H1 (cell line): ENCODE data around the gene RTF2. TPM values are rescaled to one million over a fixed set of nuclear protein-coding genes. Genes with fewer than 3 reads are reported as not detected.

Experiments
- CTCF ChIA-PET: fragments of 300-600 bp; sonication (Branson Sonifier 250); formaldehyde crosslinking; loops from one replicate; lab custom pipeline; 2021; ENCODE audit not compliant: partially characterized antibody; lab: Charles Lee
- POLR2A ChIA-PET: fragments of 300-600 bp; sonication (Branson Sonifier 250); formaldehyde crosslinking; loops from one replicate; lab custom pipeline; 2021; ENCODE audit warnings: inconsistent platforms; ENCODE audit not compliant: partially characterized antibody; lab: Charles Lee
- DNase-seq, 2 experiments: peaks; one replicate each; pipeline versions ENCODE4 v3.0.0 to v3.0.0-alpha.2; 2010 to 2022; ENCODE audit warnings: low spot score in 2 of 2, low read depth in 1 of 2, mixed read lengths in 1 of 2
- FAIRE-seq: peaks from 2 replicates; lab custom pipeline; 2011; peaks lifted over from hg19 to GRCh38; lab: Jason Lieb, UNC
- H2AFZ ChIP-seq: 2 replicates; pipeline ENCODE4 v1.8.1; 2012; ENCODE audit warnings: low read length, inconsistent platforms
- H2AK5ac ChIP-seq: 2 replicates; pipeline ENCODE4 v1.6.1; 2013; ENCODE audit warnings: low read depth, low read length
- H2BK120ac ChIP-seq: replicated peaks from 2 replicates; pipeline ENCODE3; 2013; ENCODE audit warnings: low read depth, low read length, inconsistent platforms
- H2BK12ac ChIP-seq: 2 replicates; pipeline ENCODE4 v1.6.1; 2013; ENCODE audit warnings: low read depth, low read length
- H2BK15ac ChIP-seq: 2 replicates; pipeline ENCODE4 v1.6.1; 2013; ENCODE audit warnings: low read length
- H2BK20ac ChIP-seq: 2 replicates; pipeline ENCODE4 v1.6.1; 2013; ENCODE audit warnings: low read length
- H2BK5ac ChIP-seq: 2 replicates; pipeline ENCODE4 v1.6.1; 2013; ENCODE audit warnings: low read depth, low read length
- H3K14ac ChIP-seq: 2 replicates; pipeline ENCODE4 v1.6.1; 2013; ENCODE audit warnings: inconsistent platforms; ENCODE audit not compliant: insufficient read length
- H3K18ac ChIP-seq: 2 replicates; pipeline ENCODE4 v1.6.1; 2013; ENCODE audit warnings: low read length; ENCODE audit errors: extremely low read depth
- H3K23ac ChIP-seq: 2 replicates; pipeline ENCODE4 v1.6.1; 2013; ENCODE audit warnings: inconsistent platforms; ENCODE audit not compliant: insufficient read length
- H3K23me2 ChIP-seq: 2 replicates; pipeline ENCODE4 v1.6.1; 2013; ENCODE audit warnings: low read depth, low read length
- H3K27ac ChIP-seq: 2 replicates; pipeline ENCODE4 v1.6.1; 2011; ENCODE audit warnings: low read depth, low read length, inconsistent platforms
- H3K27me3 ChIP-seq, 4 experiments: replicated peaks in 1 of 4; 1 replicate in 1 of 4; 2 replicates in 3 of 4; pipeline versions ENCODE4 v1.6.1 to v1.8.1; 2011 to 2013; ENCODE audit warnings: low read length in 3 of 4, mild to moderate bottlenecking in 3 of 4, inconsistent platforms in 2 of 4, mixed read lengths in 2 of 4, moderate library complexity in 1 of 4; ENCODE audit not compliant: control insufficient read depth in 3 of 4, insufficient read depth in 3 of 4; ENCODE audit errors: extremely low read depth in 1 of 4
- H3K36me3 ChIP-seq, 4 experiments: 2 replicates each; pipeline versions ENCODE4 v1.6.1 to v1.8.1; 2011 to 2013; ENCODE audit warnings: mild to moderate bottlenecking in 4 of 4, low read length in 3 of 4, moderate library complexity in 2 of 4, control low read depth in 1 of 4, inconsistent platforms in 1 of 4; ENCODE audit not compliant: insufficient read depth in 4 of 4, control insufficient read depth in 2 of 4
- H3K4ac ChIP-seq: replicated peaks from 2 replicates; pipeline ENCODE3; 2013; ENCODE audit warnings: low read length, low read depth, mixed read lengths, inconsistent platforms; ENCODE audit not compliant: insufficient read length
- H3K4me1 ChIP-seq, 4 experiments: replicated peaks in 1 of 4; 1 replicate in 1 of 4; 2 replicates in 3 of 4; pipeline versions ENCODE4 v1.6.1 to v1.8.1; 2011 to 2013; ENCODE audit warnings: low read length in 3 of 4, inconsistent platforms in 2 of 4, mixed read lengths in 1 of 4; ENCODE audit not compliant: insufficient read depth in 4 of 4, control insufficient read depth in 3 of 4
- H3K4me2 ChIP-seq, 2 experiments: 2 replicates each; pipeline versions ENCODE4 v1.6.1 to v1.8.1; 2011 to 2013; ENCODE audit warnings: low read depth in 2 of 2, low read length in 2 of 2, control low read depth in 1 of 2, inconsistent platforms in 1 of 2, mild to moderate bottlenecking in 1 of 2; ENCODE audit not compliant: insufficient read depth in 1 of 2
- H3K4me3 ChIP-seq, 4 experiments: fragments of 200-600, 300-600 bp in 1 of 4; sonication (generic), shearing (Covaris generic), sonication (Bioruptor Twin) in 1 of 4; 2 replicates each; pipeline versions ENCODE4 v1.5.1 to v1.8.1; 2011 to 2016; ENCODE audit warnings: low read length in 4 of 4, low read depth in 3 of 4, control low read depth in 2 of 4, inconsistent platforms in 2 of 4, mild to moderate bottlenecking in 2 of 4, mixed read lengths in 1 of 4, moderate library complexity in 1 of 4; ENCODE audit not compliant: insufficient read depth in 2 of 4; ENCODE audit errors: extremely low read depth in 1 of 4
- H3K56ac ChIP-seq: replicated peaks from 2 replicates; pipeline ENCODE3; 2013; ENCODE audit warnings: low read depth, mild to moderate bottlenecking, mixed read lengths, low read length, inconsistent platforms; ENCODE audit not compliant: insufficient read length
- H3K79me1 ChIP-seq: 2 replicates; pipeline ENCODE4 v1.6.1; 2013; ENCODE audit warnings: low read depth, low read length, control low read depth
- H3K79me2 ChIP-seq, 2 experiments: 2 replicates each; pipeline versions ENCODE4 v1.6.1 to v1.8.1; 2012 to 2013; ENCODE audit warnings: low read length in 2 of 2, mild to moderate bottlenecking in 2 of 2, inconsistent platforms in 1 of 2; ENCODE audit not compliant: insufficient read depth in 2 of 2, control insufficient read depth in 1 of 2
- H3K9ac ChIP-seq, 4 experiments: replicated peaks in 1 of 4; 1 replicate in 1 of 4; 2 replicates in 3 of 4; pipeline versions ENCODE4 v1.6.1 to v1.8.1; 2011 to 2013; ENCODE audit warnings: low read depth in 3 of 4, low read length in 3 of 4, control low read depth in 2 of 4, mild to moderate bottlenecking in 2 of 4, moderate library complexity in 2 of 4, inconsistent platforms in 1 of 4; ENCODE audit errors: extremely low read depth in 1 of 4
- H3K9me3 ChIP-seq, 2 experiments: 2 replicates each; pipeline versions ENCODE4 v1.6.1 to v1.8.1; 2012 to 2013; ENCODE audit warnings: mild to moderate bottlenecking in 2 of 2, moderate library complexity in 2 of 2, control low read depth in 1 of 2, inconsistent platforms in 1 of 2, low read depth in 1 of 2, low read length in 1 of 2, mixed read lengths in 1 of 2; ENCODE audit not compliant: insufficient read depth in 2 of 2
- H4K20me1 ChIP-seq, 2 experiments: replicated peaks in 1 of 2; 2 replicates each; pipeline versions ENCODE3 to v1.8.1; 2011 to 2013; ENCODE audit warnings: inconsistent platforms in 2 of 2, low read length in 2 of 2, mild to moderate bottlenecking in 1 of 2; ENCODE audit not compliant: insufficient read depth in 2 of 2, control insufficient read depth in 1 of 2
- H4K5ac ChIP-seq: 2 replicates; pipeline ENCODE4 v1.6.1; 2013; ENCODE audit warnings: low read length, low read depth, mixed read lengths, inconsistent platforms; ENCODE audit not compliant: insufficient read length
- H4K8ac ChIP-seq: 2 replicates; pipeline ENCODE4 v1.8.0; 2013; ENCODE audit warnings: mild to moderate bottlenecking, moderate library complexity, low read length, inconsistent platforms; ENCODE audit not compliant: insufficient read depth; ENCODE audit errors: extremely low read depth
- H4K91ac ChIP-seq: replicated peaks from 2 replicates; pipeline ENCODE3; 2013; ENCODE audit warnings: low read length, mixed read lengths, inconsistent platforms; ENCODE audit not compliant: insufficient read length
- ATF2 ChIP-seq: IDR thresholded peaks from 2 replicates; pipeline ENCODE4 v1.6.1; 2012; ENCODE audit warnings: low read length, inconsistent platforms
- CBX8 ChIP-seq: fragments of 300-800, 300-1000 bp; sonication (generic); IDR thresholded peaks from 2 replicates; pipeline ENCODE4 v1.7.1; 2016; ENCODE audit warnings: low read depth, low read length, borderline replicate concordance
- EGR1 ChIP-seq: IDR thresholded peaks from 2 replicates; pipeline ENCODE4 v1.6.1; 2011; ENCODE audit warnings: low read depth, low read length, borderline replicate concordance
- EZH2 ChIP-seq: fragments of 200-600 bp; sonication (generic); IDR thresholded peaks from 2 replicates; pipeline ENCODE4 v1.7.1; 2012; ENCODE audit warnings: low read depth, mild to moderate bottlenecking, moderate library complexity, low read length, inconsistent platforms; ENCODE audit not compliant: severe bottlenecking
- FOSL1 ChIP-seq: IDR thresholded peaks from 2 replicates; pipeline ENCODE4 v1.6.1; 2011; ENCODE audit warnings: mild to moderate bottlenecking, low read depth, low read length, moderate library complexity; ENCODE audit not compliant: insufficient read depth
- NRF1 ChIP-seq: IDR thresholded peaks from 2 replicates; pipeline ENCODE4 v1.6.1; 2011; ENCODE audit warnings: mild to moderate bottlenecking, low read depth, low read length, improper control_type of control experiment
- SAP30 ChIP-seq: fragments of 300-600 bp; sonication (generic); IDR thresholded peaks from 2 replicates; pipeline ENCODE4 v1.7.1; 2012; ENCODE audit warnings: low read length, moderate library complexity, mild to moderate bottlenecking, inconsistent platforms; ENCODE audit not compliant: insufficient read depth, insufficient replicate concordance
- SIN3A ChIP-seq, 2 experiments: IDR thresholded peaks in 1 of 2; conservative IDR thresholded peaks in 1 of 2; 2 replicates each; pipeline ENCODE4 v1.6.1; 2011 to 2012; ENCODE audit warnings: low read length in 2 of 2, improper control_type of control experiment in 1 of 2, low read depth in 1 of 2, mild to moderate bottlenecking in 1 of 2
- SP4 ChIP-seq: IDR thresholded peaks from 2 replicates; pipeline ENCODE4 v1.6.1; 2012; ENCODE audit warnings: low read length, inconsistent platforms
- USF2 ChIP-seq: IDR thresholded peaks from 2 replicates; pipeline ENCODE4 v1.6.1; 2011; ENCODE audit warnings: low read length, improper control_type of control experiment
- ZNF274 ChIP-seq: IDR thresholded peaks from 2 replicates; pipeline ENCODE4 v1.7.0; 2012; ENCODE audit warnings: low read length, borderline replicate concordance; ENCODE audit errors: extremely low read depth
- WGBS, 2 experiments: shearing (Covaris generic) in 1 of 2; methylation state at CpG; one replicate each; pipeline versions ENCODE4 v1.1.6 to v1.1.7; 2013 to 2015; ENCODE audit warnings: low lambda C conversion rate in 2 of 2, mixed read lengths in 2 of 2, inconsistent platforms in 1 of 2, low coverage in 1 of 2, missing lambda C conversion rate in 1 of 2; ENCODE audit not compliant: insufficient replicate concordance in 2 of 2, insufficient coverage in 1 of 2, insufficient read length in 1 of 2; ENCODE audit errors: extremely low coverage in 1 of 2, missing lambda C conversion rate in 1 of 2; 5-methylcytosine and 5-hydroxymethylcytosine counted together
- polyA plus RNA-seq, 7 experiments: library from polyadenylated mRNA; depleted of rRNA in 3 of 7; stranded (reverse) in 5 of 7; unstranded in 2 of 7; fragments of >200 nt in 5 of 7; fragments of 200-250 nt in 2 of 7; gene quantifications; 1 replicate in 5 of 7; 2 replicates in 1 of 7; 4 replicates in 1 of 7; pipeline versions ENCODE4 v1.2.1 to v1.2.3, GENCODE V29; 2011 to 2013; ENCODE audit warnings: missing spikeins in 2 of 7, mixed read lengths in 2 of 7
- total RNA-seq: library from RNA; stranded (reverse); fragmentation: NEBNext Ultra II Directional; extraction: Animal tissue kit (Norgen Biotek cat#: 25700); gene quantifications from 2 replicates; pipeline ENCODE4 v1.2.1, GENCODE V29; 2021

RTF2 gene
- total and polyA plus RNA-seq, 2 of the 8 experiments (the other 6 are each of a cell fraction or from before 2014, with no cell fraction given) = 33.9 to 51.2 TPM

- no peak overlapping the region for H2BK12ac ChIP-seq
- H3K4me1 ChIP-seq = peaks cover 0 to 4% (median 1%) of the 10 kb centered on the region in 4 experiments; a peak in 4 of 7 replicates
- peaks cover 0 to under 1% of the 10 kb centered on the region in 2 experiments for H4K20me1 ChIP-seq
- POLR2A ChIA-PET = no interaction called here
- WGBS, 2 experiments = 86% methylated on average over 1 of the region's 1 CpG; no CpG with 5 or more reads in 1 of the 2 experiments
- H2BK120ac ChIP-seq = no peak overlapping the region
- no peak overlapping the region for H3K56ac ChIP-seq
- no peak overlapping the region for H3K14ac ChIP-seq
- DNase-seq (no peak), FAIRE-seq (no peak)
- no peaks in the 10 kb centered on the region for H3K23me2 ChIP-seq
- no peak overlapping the region for H4K8ac ChIP-seq
- no peak overlapping the region for H3K4me3 ChIP-seq
- no peak overlapping the region for H3K4ac ChIP-seq
- no peaks in the 10 kb centered on the region for H3K36me3 ChIP-seq
- no peak overlapping the region for H2BK5ac ChIP-seq
- H3K9me3 ChIP-seq = no peaks in the 10 kb centered on the region
- no peak overlapping the region for H4K5ac ChIP-seq
- no peak overlapping the region for H2BK20ac ChIP-seq
- no peak overlapping the region for H3K9ac ChIP-seq
- H3K79me1 ChIP-seq = no peaks in the 10 kb centered on the region
- no peak overlapping the region for H3K27ac ChIP-seq
- H2AFZ ChIP-seq = no peak overlapping the region
- peaks cover 0 to 1% (median 0%) of the 10 kb centered on the region in 4 experiments; a peak in 2 of 7 replicates for H3K27me3 ChIP-seq
- H2BK15ac ChIP-seq = no peak overlapping the region
- CTCF ChIA-PET = interaction anchor here (1.2 kb wide), 1 partner anchor 29 kb away, joined by 3 read pairs; no protein-coding TSS in a partner anchor
- H3K23ac ChIP-seq = no peak overlapping the region
- no peak overlapping the region for H2AK5ac ChIP-seq
- H4K91ac ChIP-seq = no peak overlapping the region
- H3K4me2 ChIP-seq = no peak overlapping the region
- H3K79me2 ChIP-seq = no peaks in the 10 kb centered on the region
- no peak overlapping the region for H3K18ac ChIP-seq
- TF ChIP-seq SIN3A (conservative IDR thresholded peaks at IDR 0.05 in 1 of 2, IDR thresholded peaks at IDR 0.05 in 1 of 2; ENCODE audit: low read depth in 1 of 2, low read length in 2 of 2) (no peak), CBX8 (no peak), USF2 (no peak), EGR1 (no peak), SP4 (no peak), SAP30 (no peak), EZH2 (no peak), ATF2 (no peak), ZNF274 (no peak), FOSL1 (no peak), NRF1 (no peak)
These were observed 44.5 kb upstream of the RTF2 start for GRCh38 chr20:56423886-56424285.
